H1 (cell line): ENCODE measurements around the gene COL6A3.

Experiments used
- CEBPB ChIP-seq: IDR thresholded peaks from 2 replicates; pipeline ENCODE4 v1.6.1; 2012; ENCODE audit warnings: low read depth, low read length
- EGR1 ChIP-seq: IDR thresholded peaks from 2 replicates; pipeline ENCODE4 v1.6.1; 2011; ENCODE audit warnings: low read depth, low read length, borderline replicate concordance
- EP300 ChIP-seq, 2 experiments: IDR thresholded peaks; 1 replicate in 1 of 2; 2 replicates in 1 of 2; pipeline ENCODE4 v1.6.1; 2011 to 2012; ENCODE audit warnings: low read depth in 2 of 2, low read length in 2 of 2, mild to moderate bottlenecking in 2 of 2, borderline replicate concordance in 1 of 2, inconsistent platforms in 1 of 2, moderate library complexity in 1 of 2
- GABPA ChIP-seq: IDR thresholded peaks from 2 replicates; pipeline ENCODE4 v1.6.1; 2011; ENCODE audit warnings: mild to moderate bottlenecking, low read length, moderate library complexity, borderline replicate concordance; ENCODE audit not compliant: insufficient read depth
- HDAC2 ChIP-seq, 2 experiments: fragments of 300-600 bp in 1 of 2; sonication (generic) in 1 of 2; IDR thresholded peaks; 2 replicates each; pipeline ENCODE4 v1.6.1; 2011 to 2012; ENCODE audit warnings: low read depth in 2 of 2, low read length in 2 of 2, mild to moderate bottlenecking in 2 of 2, moderate library complexity in 2 of 2, borderline replicate concordance in 1 of 2, inconsistent platforms in 1 of 2
- MAFK ChIP-seq: IDR thresholded peaks from 2 replicates; pipeline ENCODE4 v1.6.1; 2012; ENCODE audit warnings: low read depth, mild to moderate bottlenecking, improper control_type of control experiment, low read length
- NRF1 ChIP-seq: IDR thresholded peaks from 2 replicates; pipeline ENCODE4 v1.6.1; 2011; ENCODE audit warnings: mild to moderate bottlenecking, low read depth, low read length, improper control_type of control experiment
- POLR2A ChIP-seq, 2 experiments: IDR thresholded peaks; 1 replicate in 1 of 2; 2 replicates in 1 of 2; pipeline ENCODE4 v1.6.1; 2011; ENCODE audit warnings: low read depth in 2 of 2, low read length in 2 of 2, mild to moderate bottlenecking in 2 of 2; ENCODE audit errors: control extremely low read depth in 1 of 2
- SRF ChIP-seq: IDR thresholded peaks from 2 replicates; pipeline ENCODE4 v1.6.1; 2011; ENCODE audit warnings: mild to moderate bottlenecking, low read depth, low read length, moderate library complexity
- TAF1 ChIP-seq: IDR thresholded peaks from 2 replicates; pipeline ENCODE4 v1.6.1; 2011; ENCODE audit warnings: mild to moderate bottlenecking, low read depth, low read length
- ZNF274 ChIP-seq: IDR thresholded peaks from 2 replicates; pipeline ENCODE4 v1.7.0; 2012; ENCODE audit warnings: low read length, borderline replicate concordance; ENCODE audit errors: extremely low read depth
- TF ChIP-seq, protein P1 (sequence below), 3 experiments: IDR thresholded peaks; 1 replicate in 2 of 3; 2 replicates in 1 of 3; pipeline versions ENCODE4 v1.5.1 to v1.6.1; 2011; ENCODE audit warnings: low read length in 3 of 3, mild to moderate bottlenecking in 3 of 3, inconsistent platforms in 2 of 3, low read depth in 1 of 3, moderate library complexity in 1 of 3; ENCODE audit not compliant: insufficient read depth in 1 of 3; ENCODE audit errors: control extremely low read depth in 1 of 3

- TF ChIP-seq TAF1 (no peak), MAFK (no peak), GABPA (no peak), EGR1 (no peak), EP300 (IDR thresholded peaks at IDR 0.05; ENCODE audit: borderline replicate concordance in 1 of 2, low read depth in 2 of 2, low read length in 2 of 2) (no peak), SRF (peak; percentile 93), HDAC2 (IDR thresholded peaks at IDR 0.05; ENCODE audit: borderline replicate concordance in 1 of 2, low read depth in 2 of 2, low read length in 2 of 2) (no peak), ZNF274 (no peak), POLR2A (IDR thresholded peaks at IDR 0.05; ENCODE audit: control extremely low read depth in 1 of 2, low read depth in 2 of 2, low read length in 2 of 2) (no peak), NRF1 (no peak), CEBPB (no peak)
- TF ChIP-seq, protein P1, sequence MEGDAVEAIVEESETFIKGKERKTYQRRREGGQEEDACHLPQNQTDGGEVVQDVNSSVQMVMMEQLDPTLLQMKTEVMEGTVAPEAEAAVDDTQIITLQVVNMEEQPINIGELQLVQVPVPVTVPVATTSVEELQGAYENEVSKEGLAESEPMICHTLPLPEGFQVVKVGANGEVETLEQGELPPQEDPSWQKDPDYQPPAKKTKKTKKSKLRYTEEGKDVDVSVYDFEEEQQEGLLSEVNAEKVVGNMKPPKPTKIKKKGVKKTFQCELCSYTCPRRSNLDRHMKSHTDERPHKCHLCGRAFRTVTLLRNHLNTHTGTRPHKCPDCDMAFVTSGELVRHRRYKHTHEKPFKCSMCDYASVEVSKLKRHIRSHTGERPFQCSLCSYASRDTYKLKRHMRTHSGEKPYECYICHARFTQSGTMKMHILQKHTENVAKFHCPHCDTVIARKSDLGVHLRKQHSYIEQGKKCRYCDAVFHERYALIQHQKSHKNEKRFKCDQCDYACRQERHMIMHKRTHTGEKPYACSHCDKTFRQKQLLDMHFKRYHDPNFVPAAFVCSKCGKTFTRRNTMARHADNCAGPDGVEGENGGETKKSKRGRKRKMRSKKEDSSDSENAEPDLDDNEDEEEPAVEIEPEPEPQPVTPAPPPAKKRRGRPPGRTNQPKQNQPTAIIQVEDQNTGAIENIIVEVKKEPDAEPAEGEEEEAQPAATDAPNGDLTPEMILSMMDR (IDR thresholded peaks at IDR 0.05; ENCODE audit: control extremely low read depth in 1 of 3, insufficient read depth in 1 of 3, low read depth in 1 of 3, low read length in 3 of 3): no peak
Measured at GRCh38 chr2:237315170-237315828, 98.7 kb downstream of the COL6A3 start.
